Esophagus muscularis mucosa (tissue), 4 donors: ENCODE measurements around the gene ZNF804B. TPM values are rescaled to one million over a fixed set of nuclear protein-coding genes. Genes with fewer than 3 reads are reported as not detected.

ENCODE experiments used
- DNase-seq: peaks from one replicate; pipeline ENCODE4 v3.0.0-alpha.2; 2017; ENCODE audit errors: extremely low spot score
- H3K27ac ChIP-seq, 4 donors: fragments of 200-600 bp; sonication (generic); replicated peaks in 1 of 4; 1 replicate in 3 of 4; 2 replicates in 1 of 4; pipeline ENCODE4 v1.5.1; 2016 to 2019; ENCODE audit warnings: mild to moderate bottlenecking in 1 of 4
- H3K27me3 ChIP-seq, 4 donors: fragments of 200-600 bp; sonication (generic); one replicate each; pipeline versions ENCODE4 v1.5.1 to v1.6.0; 2016 to 2019
- H3K36me3 ChIP-seq, 4 donors: fragments of 200-600 bp; sonication (generic); one replicate each; pipeline ENCODE4 v1.5.1; 2016 to 2019
- H3K4me1 ChIP-seq, 4 donors: fragments of 200-600 bp; sonication (generic); one replicate each; pipeline ENCODE4 v1.5.1; 2016 to 2019
- H3K4me3 ChIP-seq, 4 donors: fragments of 200-600 bp; sonication (generic); 1 replicate in 2 of 4; 2 replicates in 2 of 4; pipeline ENCODE4 v1.5.1; 2016 to 2019; ENCODE audit warnings: mild to moderate bottlenecking in 4 of 4, moderate library complexity in 1 of 4
- H3K9me3 ChIP-seq, 4 donors: fragments of 200-600 bp; sonication (generic); 1 replicate in 3 of 4; 2 replicates in 1 of 4; pipeline ENCODE4 v1.5.1; 2016 to 2019
- CTCF ChIP-seq, 3 experiments: fragments of 200-600 bp in 2 of 3; fragments of 450-650 bp in 1 of 3; sonication (generic) in 2 of 3; IDR thresholded peaks; one replicate each; pipeline ENCODE4 v1.5.1; 2017 to 2019; ENCODE audit warnings: antibody characterized with exemption in 3 of 3, mild to moderate bottlenecking in 2 of 3, moderate library complexity in 1 of 3
- EP300 ChIP-seq: sonication (generic); formaldehyde crosslinking; IDR thresholded peaks from one replicate; pipeline ENCODE4 v1.6.1; 2017; ENCODE audit warnings: antibody characterized with exemption
- POLR2A ChIP-seq: fragments of 450-650 bp; IDR thresholded peaks from one replicate; pipeline ENCODE4 v1.6.1; 2017; ENCODE audit warnings: antibody characterized with exemption, moderate library complexity, mild to moderate bottlenecking, low read depth
- POLR2AphosphoS5 ChIP-seq, 2 donors: sonication (generic); formaldehyde crosslinking; IDR thresholded peaks; one replicate each; pipeline ENCODE4 v1.6.1; 2017; ENCODE audit warnings: antibody characterized with exemption in 2 of 2
- WGBS: methylation state at CpG from one replicate; pipeline ENCODE4 v1.1.5; 2018; 5-methylcytosine and 5-hydroxymethylcytosine counted together
- intact Hi-C: fragments of 100-400 bp; cut with DNase I; formaldehyde crosslinking; loops from one replicate; pipeline ENCODE4 v1.15.1; 2023
- total RNA-seq, 4 donors: library from RNA; depleted of rRNA; stranded (reverse); fragments of >200 nt; gene quantifications; one replicate each; pipeline versions ENCODE4 v1.1.0 to v1.2.1, GENCODE V29; 2016

ZNF804B gene
- total RNA-seq, 4 donors from 2014 or later: not detected

GRCh38 chr7:89265631-89266030, 506.1 kb downstream of the ZNF804B start:
- TF ChIP-seq POLR2A (no peak), EP300 (no peak), CTCF (IDR thresholded peaks at IDR 0.05) (no peak), POLR2AphosphoS5 (IDR thresholded peaks at IDR 0.05) (no peak)
- Histone ChIP-seq H3K27ac (no peak overlapping the region), H3K9me3 (no peaks in the 10 kb centered on the region), H3K36me3 (no peaks in the 10 kb centered on the region), H3K4me3 (no peak overlapping the region), H3K27me3 (no peaks in the 10 kb centered on the region), H3K4me1 (no peaks in the 10 kb centered on the region)
- intact Hi-C loops: no loop called here
- DNase-seq: no peak
- WGBS: 54% methylated on average over 2 of the region's 2 CpGs

- Histone ChIP-seq H3K27me3 (no peaks in the 10 kb centered on the region), H3K27ac (no peak overlapping the region), H3K9me3 (no peaks in the 10 kb centered on the region), H3K4me3 (no peak overlapping the region), H3K36me3 (no peaks in the 10 kb centered on the region), H3K4me1 (no peaks in the 10 kb centered on the region)
- intact Hi-C loops: no loop called here
- WGBS: 70% methylated on average over 2 of the region's 2 CpGs
- no peak for DNase-seq
- TF ChIP-seq EP300 (no peak), POLR2AphosphoS5 (IDR thresholded peaks at IDR 0.05) (no peak), POLR2A (no peak), CTCF (IDR thresholded peaks at IDR 0.05) (no peak)
These were observed 523.8 kb downstream of the ZNF804B start for GRCh38 chr7:89283302-89283701.

- no peaks in the 10 kb centered on the region for H3K4me1 ChIP-seq
- TF ChIP-seq CTCF (IDR thresholded peaks at IDR 0.05) (no peak), EP300 (no peak), POLR2A (no peak), POLR2AphosphoS5 (IDR thresholded peaks at IDR 0.05) (no peak)
- DNase-seq: no peak
- no peaks in the 10 kb centered on the region for H3K36me3 ChIP-seq
- intact Hi-C loops: no loop called here
- no peaks in the 10 kb centered on the region for H3K27me3 ChIP-seq
- H3K9me3 ChIP-seq: no peaks in the 10 kb centered on the region
- no peak overlapping the region for H3K4me3 ChIP-seq
- no peak overlapping the region for H3K27ac ChIP-seq
These were observed 549.0 kb downstream of the ZNF804B start for GRCh38 chr7:89308535-89308934.

- Histone ChIP-seq H3K4me3 (no peak overlapping the region), H3K27me3 (no peaks in the 10 kb centered on the region), H3K4me1 (no peaks in the 10 kb centered on the region), H3K9me3 (no peaks in the 10 kb centered on the region), H3K36me3 (no peaks in the 10 kb centered on the region), H3K27ac (no peak overlapping the region)
- TF ChIP-seq POLR2AphosphoS5 (IDR thresholded peaks at IDR 0.05) (no peak), EP300 (no peak), CTCF (IDR thresholded peaks at IDR 0.05) (no peak), POLR2A (no peak)
- intact Hi-C loops: no loop called here
- DNase-seq: no peak
- 92% methylated on average over 4 of the region's 4 CpGs for WGBS
These were observed 552.4 kb downstream of the ZNF804B start for GRCh38 chr7:89311886-89312285.

GRCh38 chr7:89312551-89312950, 553.1 kb downstream of the ZNF804B start:
- Histone ChIP-seq H3K4me3 (no peak overlapping the region), H3K9me3 (no peaks in the 10 kb centered on the region), H3K36me3 (no peaks in the 10 kb centered on the region), H3K4me1 (no peaks in the 10 kb centered on the region), H3K27ac (no peak overlapping the region), H3K27me3 (no peaks in the 10 kb centered on the region)
- TF ChIP-seq POLR2A (no peak), EP300 (no peak), POLR2AphosphoS5 (IDR thresholded peaks at IDR 0.05) (no peak), CTCF (IDR thresholded peaks at IDR 0.05) (no peak)
- intact Hi-C loops: no loop called here
- no peak for DNase-seq
